ENCODE data around the gene TSC2.

GRCh38 chr16:2013527-2013926, 34.3 kb upstream of the TSC2 start:
- TF ChIP-seq CTCF (IDR thresholded peaks at IDR 0.05 in 8 of 11, conservative IDR thresholded peaks at IDR 0.05 in 3 of 11) = no peak
- no peak for TF ChIP-seq POLR2A (IDR thresholded peaks at IDR 0.05)

Measured in spleen (tissue), 7 donors.